ENCODE results near the gene SLC49A3. TPM values are rescaled to one million over a fixed set of nuclear protein-coding genes. Genes with fewer than 3 reads are reported as not detected.

The SLC49A3 gene
- total RNA-seq, 1 experiment from 2014 or later: 6.9 TPM

- Histone ChIP-seq H2BK5ac (ENCODE audit: insufficient read length, low read length) (no peak overlapping the region), H2BK12ac (ENCODE audit: insufficient read length, low read depth, low read length) (no peak overlapping the region), H3K9me3 (ENCODE audit: control insufficient read depth, low read depth, low read length) (no peaks in the 10 kb centered on the region), H3K27me3 (ENCODE audit: insufficient read depth, low read length) (no peaks in the 10 kb centered on the region), H2BK120ac (ENCODE audit: low read depth, low read length, poor library complexity, severe bottlenecking) (no peak overlapping the region), H2AFZ (ENCODE audit: low read length) (no peak overlapping the region), H3K4ac (ENCODE audit: low read depth, low read length) (no peak overlapping the region), H3K9ac (ENCODE audit: extremely low read depth, insufficient read length, low read length) (no peak overlapping the region), H2BK15ac (ENCODE audit: low read depth, low read length) (no peak overlapping the region), H3K27ac (ENCODE audit: insufficient read length, low read depth, low read length) (no peak overlapping the region), H3K79me2 (ENCODE audit: insufficient read depth, low read length) (no peaks in the 10 kb centered on the region), H4K5ac (ENCODE audit: insufficient read length, low read depth, low read length) (no peak overlapping the region), H2BK20ac (ENCODE audit: low read depth, low read length, poor library complexity, severe bottlenecking) (no peak overlapping the region), H3K14ac (ENCODE audit: insufficient read depth, low read length) (no peak overlapping the region), H4K91ac (ENCODE audit: insufficient read length, low read depth, low read length) (no peak overlapping the region), H3K23ac (ENCODE audit: insufficient read length, low read depth, low read length) (no peak overlapping the region), H4K20me1 (ENCODE audit: control insufficient read depth, insufficient read depth, insufficient read length) (no peaks in the 10 kb centered on the region), H3K4me1 (ENCODE audit: insufficient read depth, low read length) (no peaks in the 10 kb centered on the region), H3K18ac (ENCODE audit: insufficient read length, low read depth, low read length) (no peak overlapping the region), H3K4me2 (ENCODE audit: insufficient read depth, insufficient read length, low read length) (no peak overlapping the region), H3K23me2 (ENCODE audit: insufficient read length, low read depth, low read length, poor library complexity, severe bottlenecking) (no peaks in the 10 kb centered on the region), H4K8ac (replicated peaks; ENCODE audit: insufficient read length, low read depth, low read length) (no peak overlapping the region), H3T11ph (ENCODE audit: low read length) (no peak overlapping the region), H2AK5ac (ENCODE audit: insufficient read length, low read length) (no peak overlapping the region), H3K56ac (ENCODE audit: insufficient read length, low read depth, low read length) (no peak overlapping the region), H3K79me1 (ENCODE audit: insufficient read depth, low read depth, low read length, poor library complexity, severe bottlenecking) (no peaks in the 10 kb centered on the region)
- H3K27me3 Mint-ChIP-seq (ENCODE audit: low read depth): peaks cover 2% of the 10 kb centered on the region
- peaks cover 0 to 6% of the 10 kb centered on the region in 2 experiments; a peak in 2 of 4 replicates for H3K4me1 Mint-ChIP-seq
- H3K4me3 Mint-ChIP-seq: no peak overlapping the region
- no CpG with 5 or more reads among the region's 58 CpGs for WGBS (ENCODE audit: extremely low coverage, insufficient read length, low lambda C conversion rate)
- TF ChIP-seq CTCF (conservative IDR thresholded peaks at IDR 0.05): no peak
- H3K27ac Mint-ChIP-seq: no peak overlapping the region
- DNase-seq: no peak
- no peaks in the 10 kb centered on the region; a peak in 1 of 5 replicates for H3K9me3 Mint-ChIP-seq
- H3K36me3 Mint-ChIP-seq (ENCODE audit: insufficient read depth in 1 of 3, low read depth in 3 of 3): peaks cover 0 to 2% (median 0%) of the 10 kb centered on the region in 3 experiments; a peak in 4 of 7 replicates
Observed at GRCh38 chr4:656436-657337, 32.3 kb downstream of the SLC49A3 start.
